H1 (cell line): ENCODE measurements around the gene PGAM2. TPM values are rescaled to one million over a fixed set of nuclear protein-coding genes. Genes with fewer than 3 reads are reported as not detected.

Experiments
- SIRT6 ChIP-seq: IDR thresholded peaks from one replicate; pipeline ENCODE4 v1.7.1; 2012; ENCODE audit warnings: low read length, inconsistent platforms
- TAF1 ChIP-seq: IDR thresholded peaks from 2 replicates; pipeline ENCODE4 v1.6.1; 2011; ENCODE audit warnings: mild to moderate bottlenecking, low read depth, low read length
- polyA plus RNA-seq, 7 experiments: library from polyadenylated mRNA; depleted of rRNA in 3 of 7; stranded (reverse) in 5 of 7; unstranded in 2 of 7; fragments of >200 nt in 5 of 7; fragments of 200-250 nt in 2 of 7; gene quantifications; 1 replicate in 5 of 7; 2 replicates in 1 of 7; 4 replicates in 1 of 7; pipeline versions ENCODE4 v1.2.1 to v1.2.3, GENCODE V29; 2011 to 2013; ENCODE audit warnings: missing spikeins in 2 of 7, mixed read lengths in 2 of 7
- total RNA-seq: library from RNA; stranded (reverse); fragmentation: NEBNext Ultra II Directional; extraction: Animal tissue kit (Norgen Biotek cat#: 25700); gene quantifications from 2 replicates; pipeline ENCODE4 v1.2.1, GENCODE V29; 2021
- TF ChIP-seq, protein P1 (sequence below): IDR thresholded peaks from 2 replicates; pipeline ENCODE4 v1.6.1; 2012; ENCODE audit warnings: inconsistent platforms

Gene PGAM2
- total and polyA plus RNA-seq, 2 of the 8 experiments (the other 6 are each of a cell fraction or from before 2014, with no cell fraction given), result 2.1 to 2.9 TPM

DNA sequence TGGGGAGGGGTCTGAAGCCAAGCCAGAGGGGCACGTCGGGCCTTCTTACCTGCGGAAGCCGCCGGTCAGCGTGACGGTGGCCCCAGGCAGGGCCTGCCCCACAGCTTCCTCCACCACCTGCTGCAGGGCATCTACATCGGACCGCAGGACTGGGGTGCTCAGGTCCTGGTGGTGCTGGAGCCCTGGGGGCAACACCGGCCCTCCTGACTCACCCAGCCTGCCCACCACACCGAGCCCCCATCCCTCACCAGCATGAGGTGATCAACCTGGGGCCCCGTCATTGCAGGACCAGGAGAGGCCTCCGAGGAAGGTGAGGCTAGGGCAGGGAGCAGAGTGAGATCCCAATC is 9.0 kb upstream of the PGAM2 start (continued):
- no peak for TF ChIP-seq TAF1
- TF ChIP-seq, protein P1, sequence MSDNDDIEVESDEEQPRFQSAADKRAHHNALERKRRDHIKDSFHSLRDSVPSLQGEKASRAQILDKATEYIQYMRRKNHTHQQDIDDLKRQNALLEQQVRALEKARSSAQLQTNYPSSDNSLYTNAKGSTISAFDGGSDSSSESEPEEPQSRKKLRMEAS, result no peak
- TF ChIP-seq SIRT6, result no peak
